ENCODE measurements around the gene MBD3.

MBD3 gene

GRCh38 chr19:1619094-1619439, 26.4 kb upstream of the MBD3 start:
- DNase-seq (ENCODE audit: low spot score), result no peak

GRCh38 chr19:1618157-1619093, 25.8 kb upstream of the MBD3 start:
- FAIRE-seq (no peak), DNase-seq (ENCODE audit: low spot score) (peak; percentile 51)

More at GRCh38 chr19:1619094-1619439, 26.4 kb upstream of the MBD3 start:
- FAIRE-seq, result no peak

GRCh38 chr19:1616875-1617274, 24.2 kb upstream of the MBD3 start:
- DNase-seq (ENCODE audit: low spot score) (no peak), FAIRE-seq (no peak)

GRCh38 chr19:1616396-1616795, 23.7 kb upstream of the MBD3 start:
- DNase-seq (ENCODE audit: low spot score) (no peak), FAIRE-seq (no peak)

GRCh38 chr19:1615156-1615765, 22.6 kb upstream of the MBD3 start:
- DNase-seq (ENCODE audit: low spot score) (no peak), FAIRE-seq (no peak)

GRCh38 chr19:1613808-1614570, 21.3 kb upstream of the MBD3 start:
- FAIRE-seq, result no peak
- no peak for DNase-seq (ENCODE audit: low spot score)

DNA sequence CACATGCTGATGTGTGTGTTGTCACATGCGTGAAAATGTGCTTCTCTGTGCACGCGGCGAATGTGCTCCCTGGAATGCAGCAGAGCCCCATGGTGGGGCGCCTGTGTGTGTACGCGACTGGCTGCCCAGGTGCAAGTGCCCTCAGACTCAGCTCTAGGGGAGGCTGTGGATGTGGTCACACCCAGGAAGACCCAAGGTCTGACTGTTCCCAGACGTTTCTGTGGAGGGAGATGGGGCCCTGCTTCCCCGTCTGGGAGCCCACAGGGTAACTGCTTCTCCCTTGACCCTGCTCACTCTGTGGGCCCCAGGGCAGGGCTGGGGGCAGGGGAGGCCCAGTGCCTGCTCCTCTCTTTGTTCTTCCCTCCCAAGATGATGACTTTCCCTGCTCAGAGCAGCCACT, 20.5 kb upstream of the MBD3 start:
- FAIRE-seq (no peak), DNase-seq (ENCODE audit: low spot score) (no peak)

- DNase-seq (ENCODE audit: low spot score) (no peak), FAIRE-seq (peak; percentile 89)
These were observed 19.7 kb upstream of the MBD3 start for GRCh38 chr19:1612114-1613086.

- FAIRE-seq, result no peak
- no peak for DNase-seq (ENCODE audit: low spot score)
These were observed 18.7 kb upstream of the MBD3 start for GRCh38 chr19:1611353-1611752.

DNA sequence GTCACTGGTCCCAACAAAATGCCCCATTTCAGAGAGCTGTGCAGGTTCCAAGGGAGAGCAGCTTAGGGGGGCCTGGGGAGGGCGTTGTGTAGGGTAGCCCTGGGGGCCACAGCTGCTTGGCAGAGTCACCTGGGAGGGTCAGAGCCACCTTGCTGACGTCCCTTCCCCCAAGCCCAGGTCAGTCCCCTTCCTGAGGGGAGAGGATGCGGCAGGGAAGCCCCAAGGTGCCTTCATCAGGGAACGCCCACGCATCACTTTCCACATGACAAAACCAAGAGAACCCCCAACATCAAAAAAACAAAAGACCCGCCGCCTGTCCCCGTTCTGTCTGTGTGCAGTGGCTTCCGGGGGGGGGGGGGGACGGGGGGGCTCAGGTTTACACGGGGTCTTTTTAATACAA, 17.9 kb upstream of the MBD3 start:
- no peak for FAIRE-seq
- no peak for DNase-seq (ENCODE audit: low spot score)

DNA sequence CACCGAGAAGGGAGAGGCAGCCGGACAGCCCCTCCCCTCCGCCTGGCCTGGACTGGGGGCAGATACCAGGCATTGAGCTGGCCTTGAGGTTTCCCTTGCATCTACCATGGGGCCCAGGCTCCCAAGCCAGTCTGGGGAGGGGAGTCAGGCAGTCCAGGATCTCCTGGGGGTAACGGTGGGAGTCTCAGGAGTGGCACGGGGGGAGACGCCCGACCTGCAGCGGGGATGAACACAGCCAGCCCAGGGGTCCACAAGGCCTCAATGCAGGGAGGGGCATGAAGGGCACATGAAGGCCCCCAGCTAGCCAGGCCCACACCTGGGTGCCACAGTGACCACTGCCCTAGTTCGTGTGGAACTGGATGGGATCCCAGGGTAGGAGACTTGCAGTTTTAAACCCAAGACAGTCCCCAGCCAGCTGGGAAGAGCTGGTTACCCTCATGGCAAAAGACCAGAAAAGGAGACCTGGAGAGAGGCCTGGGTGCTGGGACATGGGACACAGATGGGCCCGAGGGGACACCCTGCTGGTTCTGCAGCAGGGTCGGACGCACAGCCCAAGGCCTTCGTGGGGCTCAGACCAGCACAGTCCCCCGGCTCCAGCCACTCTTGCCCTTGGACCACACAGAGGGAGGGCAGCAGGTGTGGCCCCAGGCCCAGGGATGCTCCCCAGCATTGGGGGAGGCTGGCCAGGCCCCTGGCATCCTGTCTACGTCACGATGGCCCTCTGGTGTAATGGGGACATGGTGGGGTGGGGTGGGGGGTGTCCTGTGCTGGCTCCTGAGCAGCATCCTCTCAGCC, 17.2 kb upstream of the MBD3 start:
- no peak for FAIRE-seq
- DNase-seq (ENCODE audit: low spot score), result no peak

GRCh38 chr19:1609103-1609396, 16.4 kb upstream of the MBD3 start:
- FAIRE-seq, result no peak
- DNase-seq (ENCODE audit: low spot score), result no peak

DNA sequence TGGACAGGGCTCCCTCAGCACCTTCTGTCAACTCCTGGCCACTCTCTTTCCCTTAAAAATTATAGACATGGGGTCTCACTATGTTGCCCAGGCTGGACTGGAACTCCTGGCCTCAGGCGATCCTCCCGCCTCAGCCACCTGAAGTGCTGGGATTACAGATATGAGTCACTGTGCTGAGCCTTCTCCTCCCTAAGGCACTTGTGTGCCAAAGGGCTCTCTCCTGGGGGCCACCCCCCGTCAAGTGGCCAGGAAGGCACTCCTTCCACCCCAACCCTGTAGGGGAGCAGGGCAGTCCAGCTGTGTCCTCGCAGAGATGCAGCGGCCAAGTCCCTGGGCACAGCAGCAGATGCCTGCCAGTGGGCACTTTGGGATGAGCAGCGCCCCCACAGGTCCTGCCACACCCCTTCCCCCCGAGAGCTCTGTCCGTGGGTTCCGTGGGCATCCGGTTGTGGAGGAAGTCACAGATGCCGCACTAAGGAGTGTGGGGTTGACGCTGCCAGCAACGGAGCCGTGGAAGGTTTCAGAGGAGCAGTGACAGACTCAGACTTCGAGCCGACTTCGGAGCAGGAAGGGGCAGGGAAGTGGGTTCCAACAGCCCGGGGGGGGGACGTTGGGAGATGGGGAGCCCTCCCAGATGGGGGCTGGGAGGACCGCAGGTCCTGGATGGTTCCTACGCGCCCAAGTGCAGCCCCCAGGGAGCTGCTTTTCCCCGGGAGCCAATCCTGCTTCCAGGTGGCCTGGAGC, 15.9 kb upstream of the MBD3 start:
- DNase-seq (ENCODE audit: low spot score), result no peak
- FAIRE-seq, result no peak

DNA sequence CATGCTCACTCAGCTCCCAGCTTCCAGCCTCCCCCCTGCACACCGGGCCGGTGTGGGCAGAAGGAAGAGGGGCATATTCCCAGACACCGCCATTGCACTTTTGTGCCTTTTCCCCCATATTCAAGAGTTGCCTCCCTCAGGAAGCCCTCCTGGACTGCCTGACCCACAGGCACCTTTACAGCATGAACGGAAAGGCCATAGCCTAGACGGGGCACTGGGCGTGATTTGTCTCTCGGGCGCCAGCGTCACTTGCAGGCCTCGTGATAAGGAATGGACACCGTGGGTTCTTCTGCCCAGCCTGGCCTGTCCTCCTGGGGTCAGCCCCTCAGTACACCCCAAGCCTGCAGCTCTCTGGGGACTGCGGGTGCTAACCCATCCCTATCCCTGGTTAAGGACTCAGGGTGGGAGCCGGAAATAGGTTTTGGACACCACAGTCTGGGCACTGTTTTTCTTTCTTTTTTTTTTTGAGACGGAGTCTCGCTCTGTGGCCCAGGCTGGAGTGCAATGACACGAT, 13.5 kb upstream of the MBD3 start:
- no peak for FAIRE-seq
- no peak for DNase-seq (ENCODE audit: low spot score)

DNA sequence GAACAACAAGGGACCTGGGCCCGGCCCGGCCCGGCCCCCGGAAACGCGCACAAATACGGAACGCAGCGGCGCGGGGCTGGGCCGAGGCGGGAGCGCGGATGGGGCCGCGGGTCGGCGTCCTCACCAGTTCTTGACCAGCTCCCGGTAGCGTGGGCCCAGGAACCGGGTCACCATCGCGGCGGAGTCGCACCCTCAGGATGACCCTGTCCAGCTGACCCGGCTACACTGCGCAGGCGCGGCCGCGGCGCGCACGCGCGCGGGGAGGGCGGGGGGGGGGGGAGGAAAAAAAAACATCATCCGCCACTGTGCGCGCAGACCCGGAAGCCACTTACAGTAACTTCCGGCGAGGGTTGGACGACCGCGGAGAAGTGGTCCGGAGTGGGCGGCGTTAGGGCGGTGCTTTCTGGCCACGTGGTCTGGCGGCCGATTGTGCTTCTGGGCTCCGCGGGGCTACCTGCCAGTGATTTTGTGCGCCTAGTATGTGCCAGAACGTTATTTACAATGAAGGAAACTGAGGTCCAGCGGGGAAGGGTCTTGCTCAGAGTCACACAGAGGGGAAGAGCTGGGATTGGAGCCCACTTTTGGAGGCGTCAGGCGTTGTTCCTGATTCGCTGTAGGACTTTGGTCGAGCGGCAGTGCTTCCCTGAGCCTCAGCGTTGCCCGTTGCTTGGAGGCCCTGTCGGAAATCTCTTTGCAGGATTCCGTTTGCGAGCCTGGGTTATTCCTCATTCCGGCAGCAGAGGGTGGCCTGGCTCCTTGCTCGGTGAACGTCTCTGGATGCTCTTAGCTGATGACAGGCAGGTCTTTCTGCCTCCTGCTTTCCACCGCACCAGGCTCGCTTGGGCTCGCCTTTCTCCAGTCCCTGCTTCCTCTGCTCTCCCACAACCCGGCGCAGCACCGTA, 12.8 kb upstream of the MBD3 start, which contains the start of gene UQCR11:
UQCR11 (minus strand) TSS at position 227 of the 902 bp plus-strand sequence; CDS start at position 174, 53 bp downstream.
- FAIRE-seq (peak; percentile 50), DNase-seq (ENCODE audit: low spot score) (peak; percentile 94)

DNA sequence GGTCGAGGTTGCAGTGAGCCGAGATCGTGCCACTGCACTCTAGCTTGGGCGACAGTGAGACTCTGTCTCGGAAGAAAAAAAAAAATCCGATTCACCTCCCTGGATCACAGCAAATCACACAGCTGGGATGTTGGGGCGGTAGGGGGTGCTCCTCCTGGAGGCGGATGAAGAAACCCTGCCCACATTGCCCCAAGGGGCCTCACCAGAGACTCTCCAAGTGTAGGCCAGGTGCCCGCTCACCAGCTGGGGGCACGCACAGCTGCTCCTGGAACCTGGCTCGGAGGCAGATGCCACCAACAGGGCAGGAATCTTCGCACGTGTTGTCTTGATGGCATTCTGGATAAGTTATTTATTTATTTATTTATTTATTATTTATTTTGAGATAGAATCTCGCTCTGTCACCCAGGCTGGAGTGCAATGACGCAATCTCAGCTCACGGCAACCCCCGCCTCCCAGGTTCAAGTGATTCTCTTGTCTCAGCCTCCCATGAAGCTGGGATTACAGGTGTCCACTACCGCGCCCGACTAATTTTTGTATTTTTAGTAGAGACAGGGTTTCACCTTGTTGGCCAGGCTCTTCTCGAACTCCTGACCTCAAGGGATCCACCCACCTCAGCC, 9.5 kb upstream of the MBD3 start:
- DNase-seq (ENCODE audit: low spot score), result no peak
- FAIRE-seq, result no peak

- FAIRE-seq, result no peak
- no peak for DNase-seq (ENCODE audit: low spot score)
These were observed 9.0 kb upstream of the MBD3 start for GRCh38 chr19:1601613-1602064.

DNA sequence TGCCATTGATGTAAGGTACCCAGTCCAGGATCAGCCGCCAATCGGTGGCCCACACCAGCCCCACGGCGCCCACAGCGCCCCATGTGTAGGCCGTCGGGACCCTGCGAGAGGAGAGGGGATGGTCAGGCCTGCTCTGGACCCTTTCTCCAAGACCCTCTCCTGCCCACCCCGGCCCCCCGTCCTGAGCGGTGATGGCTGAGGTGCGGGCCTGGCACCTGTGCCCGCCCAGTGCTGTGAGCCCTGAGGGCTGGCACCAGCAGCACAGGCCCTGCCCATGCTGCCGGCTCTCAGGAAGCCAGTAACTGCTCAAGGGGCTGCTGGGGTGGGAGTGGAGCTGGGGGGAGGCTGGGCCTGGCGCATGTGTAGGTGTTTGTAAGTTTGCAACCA, 6.8 kb upstream of the MBD3 start:
- DNase-seq (ENCODE audit: low spot score), result no peak

More for the DNA sequence above, 6.8 kb upstream of the MBD3 start:
- no peak for FAIRE-seq

Measured in urothelium cell line (cell line).